GM23248 (cell line): ENCODE measurements around the gene ISL1.

Experiments
- EZH2 ChIP-seq: fragments of 200-600 bp; sonication (generic); IDR thresholded peaks from 2 replicates; pipeline ENCODE4 v1.6.1; 2018; ENCODE audit warnings: antibody characterized with exemption, mild to moderate bottlenecking; ENCODE audit not compliant: insufficient read depth, poor library complexity, severe bottlenecking
- EZH2phosphoT487 ChIP-seq: fragments of 200-600 bp; sonication (generic); IDR thresholded peaks from 2 replicates; pipeline ENCODE4 v1.6.1; 2018; ENCODE audit warnings: antibody characterized with exemption, moderate library complexity, mild to moderate bottlenecking, low read depth; ENCODE audit not compliant: insufficient read depth

- no peak for TF ChIP-seq EZH2
- no peak for TF ChIP-seq EZH2phosphoT487
These were observed 12.6 kb downstream of the ISL1 start for GRCh38 chr5:51395666-51396356.
